RWPE2 (cell line): ENCODE measurements around the gene ANKDD1A.
A peak's percentile ranks its signal among the peaks of the same experiment; 100 is the strongest.

Source experiments
- ATAC-seq: fragments of 200-7000 bp; cut with Tn5 transposase; 3 replicates; pipeline ENCODE4 v1.9.1; 2021; ENCODE audit warnings: low read depth
- DNase-seq: peaks from one replicate; pipeline ENCODE4 v3.0.0-alpha.2; 2020; ENCODE audit warnings: low spot score
- H3K27ac ChIP-seq: fragments of 450-650 bp; 2 replicates; pipeline ENCODE4 v1.5.1; 2017; ENCODE audit warnings: mild to moderate bottlenecking; ENCODE audit not compliant: poor library complexity, severe bottlenecking
- H3K27me3 ChIP-seq: fragments of 250-450 bp; sonication (Bioruptor Pico); 2 replicates; pipeline ENCODE4 v1.5.1; 2021; ENCODE audit warnings: mild to moderate bottlenecking, moderate library complexity; ENCODE audit not compliant: insufficient read depth, poor library complexity, severe bottlenecking
- H3K36me3 ChIP-seq: fragments of 250-450 bp; sonication (Bioruptor Pico); 2 replicates; pipeline ENCODE4 v1.5.1; 2020; ENCODE audit warnings: low read depth, mild to moderate bottlenecking, moderate library complexity
- H3K4me1 ChIP-seq: fragments of 250-450 bp; sonication (Bioruptor Pico); 2 replicates; pipeline ENCODE4 v1.5.1; 2021; ENCODE audit warnings: mild to moderate bottlenecking, moderate library complexity; ENCODE audit not compliant: insufficient read depth, poor library complexity, severe bottlenecking
- H3K4me3 ChIP-seq: fragments of 250-450 bp; sonication (Bioruptor Pico); 2 replicates; pipeline ENCODE4 v1.5.1; 2021; ENCODE audit warnings: mild to moderate bottlenecking, moderate library complexity; ENCODE audit not compliant: severe bottlenecking
- H3K9me3 ChIP-seq: fragments of 250-450 bp; sonication (Bioruptor Pico); 2 replicates; pipeline ENCODE4 v1.5.1; 2021; ENCODE audit warnings: mild to moderate bottlenecking, moderate library complexity; ENCODE audit not compliant: severe bottlenecking
- TF ChIP-seq, protein P1 (sequence below): fragments of 450-650 bp; IDR thresholded peaks from one replicate; pipeline ENCODE4 v1.5.1; 2017; ENCODE audit warnings: mild to moderate bottlenecking, moderate library complexity; ENCODE audit not compliant: poor library complexity, severe bottlenecking

ANKDD1A gene

GRCh38 chr15:64911311-64912186 is at the start of gene ANKDD1A:
TSS of gene ANKDD1A (plus strand) at chr15:64911902. CDS start at chr15:64911931, 29 bp downstream.
- H3K27me3 ChIP-seq, result no peaks in the 10 kb centered on the region
- DNase-seq, result no peak
- no peaks in the 10 kb centered on the region for H3K36me3 ChIP-seq
- peak within 1 kb of the TSS; percentile 39 for H3K4me3 ChIP-seq
- TF ChIP-seq, protein P1, sequence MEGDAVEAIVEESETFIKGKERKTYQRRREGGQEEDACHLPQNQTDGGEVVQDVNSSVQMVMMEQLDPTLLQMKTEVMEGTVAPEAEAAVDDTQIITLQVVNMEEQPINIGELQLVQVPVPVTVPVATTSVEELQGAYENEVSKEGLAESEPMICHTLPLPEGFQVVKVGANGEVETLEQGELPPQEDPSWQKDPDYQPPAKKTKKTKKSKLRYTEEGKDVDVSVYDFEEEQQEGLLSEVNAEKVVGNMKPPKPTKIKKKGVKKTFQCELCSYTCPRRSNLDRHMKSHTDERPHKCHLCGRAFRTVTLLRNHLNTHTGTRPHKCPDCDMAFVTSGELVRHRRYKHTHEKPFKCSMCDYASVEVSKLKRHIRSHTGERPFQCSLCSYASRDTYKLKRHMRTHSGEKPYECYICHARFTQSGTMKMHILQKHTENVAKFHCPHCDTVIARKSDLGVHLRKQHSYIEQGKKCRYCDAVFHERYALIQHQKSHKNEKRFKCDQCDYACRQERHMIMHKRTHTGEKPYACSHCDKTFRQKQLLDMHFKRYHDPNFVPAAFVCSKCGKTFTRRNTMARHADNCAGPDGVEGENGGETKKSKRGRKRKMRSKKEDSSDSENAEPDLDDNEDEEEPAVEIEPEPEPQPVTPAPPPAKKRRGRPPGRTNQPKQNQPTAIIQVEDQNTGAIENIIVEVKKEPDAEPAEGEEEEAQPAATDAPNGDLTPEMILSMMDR, result no peak
- ATAC-seq, result peak; percentile 95
- H3K27ac ChIP-seq, result no peak within 1 kb of the TSS
- no peaks in the 10 kb centered on the region for H3K4me1 ChIP-seq
- H3K9me3 ChIP-seq, result no peaks in the 10 kb centered on the region

GRCh38 chr15:64861960-64862359 is 49.7 kb upstream of the ANKDD1A start:
- Histone ChIP-seq H3K36me3 (peaks cover 4% of the 10 kb centered on the region), H3K27ac (no peak overlapping the region)
- TF ChIP-seq, protein P1, result no peak

DNA sequence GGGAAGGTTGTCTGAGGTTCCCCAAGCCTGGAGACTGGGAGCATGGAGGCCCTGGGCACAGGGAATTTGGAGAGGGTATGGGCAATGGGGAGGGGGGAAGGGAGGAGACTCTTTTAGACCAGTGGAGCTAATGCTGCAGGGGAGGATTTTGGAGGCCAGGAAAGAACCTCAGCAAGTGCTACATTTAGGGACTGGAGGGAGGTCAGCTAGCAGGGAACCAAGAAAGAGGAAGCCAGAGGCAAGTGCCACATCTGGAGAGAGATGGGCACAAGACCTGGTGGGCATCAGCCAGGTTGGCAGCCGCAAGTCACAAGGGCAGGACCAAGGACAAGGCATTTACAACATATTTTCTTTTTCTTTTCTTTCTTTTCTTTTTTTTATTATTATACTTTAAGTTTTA is 49.3 kb upstream of the ANKDD1A start:
- Histone ChIP-seq H3K36me3 (peaks cover 4% of the 10 kb centered on the region), H3K9me3 (no peaks in the 10 kb centered on the region), H3K4me3 (no peak overlapping the region), H3K4me1 (no peaks in the 10 kb centered on the region), H3K27ac (no peak overlapping the region), H3K27me3 (no peaks in the 10 kb centered on the region)
- DNase-seq (no peak), ATAC-seq (no peak)
- TF ChIP-seq, protein P1, result no peak

More at GRCh38 chr15:64861960-64862359, 49.7 kb upstream of the ANKDD1A start:
- ATAC-seq (no peak), DNase-seq (no peak)
- H3K9me3 ChIP-seq, result no peaks in the 10 kb centered on the region
- H3K4me3 ChIP-seq, result no peak overlapping the region
- no peaks in the 10 kb centered on the region for H3K4me1 ChIP-seq
- H3K27me3 ChIP-seq, result no peaks in the 10 kb centered on the region

GRCh38 chr15:64864068-64864467 is 47.6 kb upstream of the ANKDD1A start:
- Histone ChIP-seq H3K9me3 (no peaks in the 10 kb centered on the region), H3K27ac (no peak overlapping the region), H3K27me3 (no peaks in the 10 kb centered on the region), H3K36me3 (no peaks in the 10 kb centered on the region; the same call in 1 of the 2 replicates), H3K4me1 (no peaks in the 10 kb centered on the region), H3K4me3 (no peak overlapping the region)
- ATAC-seq, result no peak
- TF ChIP-seq, protein P1, result no peak
- no peak for DNase-seq
